T-cell (primary cell): ENCODE results near the gene CLDN9. TPM values are rescaled to one million over a fixed set of nuclear protein-coding genes. Genes with fewer than 3 reads are reported as not detected.

Experiments used
- ATAC-seq, 4 experiments: fragments of 200-7000 bp in 3 of 4; fragments of 150-1000 bp in 1 of 4; cut with Tn5 transposase; replicated peaks in 1 of 4; 1 replicate in 3 of 4; 2 replicates in 1 of 4; pipeline ENCODE4 v1.10.0; 2021; ENCODE audit warnings: moderate library complexity in 3 of 4, mild to moderate bottlenecking in 2 of 4, moderate number of reproducible peaks in 1 of 4
- CTCF ChIA-PET, 2 donors: fragments of 300-600 bp; sonication (Branson Sonifier 250); formaldehyde crosslinking; loops; one replicate each; lab custom pipeline; 2022; ENCODE audit warnings: antibody characterized with exemption in 2 of 2; lab: Charles Lee
- POLR2A ChIA-PET, 2 donors: fragments of 300-600 bp; sonication (Branson Sonifier 250); formaldehyde crosslinking; loops; one replicate each; lab custom pipeline; 2022; ENCODE audit warnings: antibody characterized with exemption in 2 of 2; lab: Charles Lee
- DNase-seq, 35 experiments: peaks; one replicate each; pipeline versions ENCODE4 v3.0.0 to v3.0.0-alpha.2; 2013 to 2023
- H3K27ac ChIP-seq: one replicate; pipeline ENCODE4 v1.5.1; 2013; ENCODE audit warnings: low read length
- H3K27me3 ChIP-seq, 2 experiments: replicated peaks in 1 of 2; 1 replicate in 1 of 2; 2 replicates in 1 of 2; pipeline versions ENCODE4 v1.6.1 to v1.7.0; 2013; ENCODE audit warnings: low read length in 1 of 2, mixed read lengths in 1 of 2; ENCODE audit not compliant: control insufficient read depth in 2 of 2, insufficient read depth in 2 of 2; ENCODE audit errors: extremely low read depth in 1 of 2
- H3K36me3 ChIP-seq, 2 donors: 1 replicate in 1 of 2; 2 replicates in 1 of 2; pipeline versions ENCODE4 v1.6.1 to v1.7.0; 2013; ENCODE audit warnings: low read length in 1 of 2; ENCODE audit not compliant: control insufficient read depth in 2 of 2, insufficient read depth in 1 of 2; ENCODE audit errors: extremely low read depth in 1 of 2
- H3K4me1 ChIP-seq, 2 experiments: 1 replicate in 1 of 2; 2 replicates in 1 of 2; pipeline versions ENCODE4 v1.6.1 to v1.7.0; 2013; ENCODE audit warnings: low read length in 2 of 2, mixed read lengths in 1 of 2; ENCODE audit not compliant: insufficient read depth in 2 of 2, control insufficient read depth in 1 of 2; ENCODE audit errors: extremely low read depth in 1 of 2
- H3K4me3 ChIP-seq, 2 donors: 1 replicate in 1 of 2; 2 replicates in 1 of 2; pipeline versions ENCODE4 v1.5.1 to v1.7.0; 2013; ENCODE audit warnings: mild to moderate bottlenecking in 2 of 2, low read length in 1 of 2, moderate library complexity in 1 of 2; ENCODE audit not compliant: control insufficient read depth in 1 of 2; ENCODE audit errors: extremely low read depth in 1 of 2
- H3K9me3 ChIP-seq: 2 replicates; pipeline ENCODE4 v1.7.0; 2013
- H3K27ac Mint-ChIP-seq, 2 donors: one replicate each; pipeline ENCODE4 v1.8.0; 2020 to 2021; ENCODE audit warnings: mild to moderate bottlenecking in 2 of 2, mixed read lengths in 2 of 2
- H3K27me3 Mint-ChIP-seq, 2 donors: one replicate each; pipeline ENCODE4 v1.8.0; 2021 to 2022; ENCODE audit warnings: mixed read lengths in 2 of 2
- H3K36me3 Mint-ChIP-seq: one replicate; pipeline ENCODE4 v1.8.0; 2021; ENCODE audit warnings: mixed read lengths
- H3K4me1 Mint-ChIP-seq, 3 donors: one replicate each; pipeline ENCODE4 v1.8.0; 2020 to 2022; ENCODE audit warnings: mixed read lengths in 3 of 3, mild to moderate bottlenecking in 1 of 3
- H3K4me3 Mint-ChIP-seq, 3 donors: one replicate each; pipeline ENCODE4 v1.8.0; 2020 to 2022; ENCODE audit warnings: mild to moderate bottlenecking in 3 of 3, mixed read lengths in 3 of 3, moderate library complexity in 3 of 3
- H3K9me3 Mint-ChIP-seq, 3 donors: one replicate each; pipeline ENCODE4 v1.8.0; 2020 to 2022; ENCODE audit warnings: mixed read lengths in 3 of 3
- WGBS: methylation state at CpG from one replicate; pipeline ENCODE4 v1.1.5; 2013; ENCODE audit warnings: missing lambda C conversion rate; ENCODE audit not compliant: insufficient coverage; 5-methylcytosine and 5-hydroxymethylcytosine counted together
- total RNA-seq, 35 experiments: library from RNA in 6 of 35; stranded (reverse) in 6 of 35; fragments of 120-200 nt in 1 of 35; gene quantifications; one replicate each; pipeline versions ENCODE4 v1.2.1 to v1.2.4 and lab custom pipeline; 2013 to 2026

Gene CLDN9
- total RNA-seq, 5 donors from 2014 or later (not counting 1 experiment from before 2014, with no cell fraction given): 0.16 TPM; not detected in 4

DNA sequence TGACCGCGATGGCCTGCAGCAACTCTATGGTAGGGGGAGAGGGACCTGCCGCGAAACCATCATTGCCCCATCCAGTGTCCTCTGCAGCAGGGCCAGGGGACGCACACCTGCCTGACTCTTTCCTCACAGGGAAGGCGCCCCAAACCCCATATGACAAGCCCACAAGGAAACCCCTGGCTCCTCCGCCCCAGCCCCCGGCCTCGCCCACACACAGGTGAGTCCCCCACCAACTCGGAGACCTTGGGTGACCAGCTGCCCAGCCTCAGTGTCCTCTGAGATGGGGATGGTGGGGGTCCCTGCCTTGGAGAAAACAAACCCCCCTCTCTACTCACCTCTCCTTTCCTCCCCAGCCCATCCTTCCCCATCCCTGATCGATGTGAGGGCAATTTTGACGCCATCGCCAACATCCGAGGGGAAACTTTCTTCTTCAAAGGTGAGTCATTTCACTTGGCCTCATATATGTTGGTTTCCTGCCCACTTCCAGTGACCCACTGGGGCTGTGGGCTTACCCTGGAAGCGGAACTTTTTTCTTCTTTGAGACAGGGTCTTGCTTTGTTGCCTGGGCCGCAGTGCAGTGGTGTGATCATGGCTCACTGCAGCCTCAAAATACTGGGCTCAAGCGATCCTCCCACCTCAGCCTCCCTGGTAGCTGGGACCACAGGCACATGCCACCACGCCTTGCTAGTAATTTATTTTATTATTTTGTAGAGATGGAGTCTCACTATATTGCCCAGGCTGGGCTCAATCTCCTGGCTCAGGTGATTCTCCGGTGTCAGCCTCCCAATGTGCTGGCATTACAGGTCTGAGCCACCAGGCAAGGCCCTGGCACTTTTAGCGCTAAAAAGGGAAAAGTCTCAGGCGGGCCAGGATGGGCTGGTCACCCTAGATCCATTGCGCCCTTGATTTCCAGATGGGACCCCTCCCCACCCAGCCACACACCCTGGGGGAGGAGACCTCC is 44.7 kb downstream of the CLDN9 start:
- 71% methylated on average over 8 of the region's 22 CpGs for WGBS
- Mint-ChIP-seq H3K4me1 (peaks cover 42 to 59% (median 45%) of the 10 kb centered on the region in 3 donors), H3K36me3 (peaks cover 13% of the 10 kb centered on the region), H3K9me3 (no peaks in the 10 kb centered on the region), H3K27me3 (no peaks in the 10 kb centered on the region), H3K4me3 (peak overlapping the region; percentile 42 to 88 (median 52)), H3K27ac (peak overlapping the region; percentile 68 to 83)
- Histone ChIP-seq H3K4me3 (peak overlapping the region in 1 of 2 donors; percentile 91), H3K4me1 (peaks cover 13 to 63% of the 10 kb centered on the region in 2 experiments), H3K27me3 (no peaks in the 10 kb centered on the region), H3K9me3 (no peaks in the 10 kb centered on the region), H3K27ac (no peak overlapping the region), H3K36me3 (peaks cover 5 to 7% of the 10 kb centered on the region in 2 donors)
- DNase-seq: no peak
- ChIA-PET CTCF (interaction anchor here in 1 of 2 donors (2.9 kb wide), 1 partner anchor 71 kb away, joined by 39 read pairs; no protein-coding TSS in a partner anchor), POLR2A (no interaction called here)
- ATAC-seq: no peak

DNA sequence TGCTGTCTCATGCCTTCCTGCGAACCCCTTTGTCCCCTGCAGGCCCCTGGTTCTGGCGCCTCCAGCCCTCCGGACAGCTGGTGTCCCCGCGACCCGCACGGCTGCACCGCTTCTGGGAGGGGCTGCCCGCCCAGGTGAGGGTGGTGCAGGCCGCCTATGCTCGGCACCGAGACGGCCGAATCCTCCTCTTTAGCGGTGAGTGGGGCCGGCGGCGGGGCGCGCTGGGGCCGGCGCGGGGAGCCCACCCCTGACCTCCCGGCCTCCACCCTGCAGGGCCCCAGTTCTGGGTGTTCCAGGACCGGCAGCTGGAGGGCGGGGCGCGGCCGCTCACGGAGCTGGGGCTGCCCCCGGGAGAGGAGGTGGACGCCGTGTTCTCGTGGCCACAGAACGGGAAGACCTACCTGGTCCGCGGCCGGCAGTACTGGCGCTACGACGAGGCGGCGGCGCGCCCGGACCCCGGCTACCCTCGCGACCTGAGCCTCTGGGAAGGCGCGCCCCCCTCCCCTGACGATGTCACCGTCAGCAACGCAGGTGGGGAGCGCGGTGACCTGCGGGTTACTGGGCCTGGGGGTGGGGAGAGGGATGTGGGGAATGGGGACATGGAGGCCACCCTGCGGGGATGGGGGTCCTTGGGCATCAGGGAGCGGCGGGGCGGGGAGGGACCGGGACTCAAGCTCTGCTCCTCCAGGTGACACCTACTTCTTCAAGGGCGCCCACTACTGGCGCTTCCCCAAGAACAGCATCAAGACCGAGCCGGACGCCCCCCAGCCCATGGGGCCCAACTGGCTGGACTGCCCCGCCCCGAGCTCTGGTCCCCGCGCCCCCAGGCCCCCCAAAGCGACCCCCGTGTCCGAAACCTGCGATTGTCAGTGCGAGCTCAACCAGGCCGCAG is 45.7 kb downstream of the CLDN9 start:
- Histone ChIP-seq H3K27ac (peak overlapping the region; percentile 74), H3K36me3 (peaks cover 5 to 7% of the 10 kb centered on the region in 2 donors), H3K9me3 (no peaks in the 10 kb centered on the region), H3K4me1 (peaks cover 13 to 59% of the 10 kb centered on the region in 2 experiments), H3K4me3 (peak overlapping the region; percentile 80 to 91), H3K27me3 (no peaks in the 10 kb centered on the region)
- H3K27me3 Mint-ChIP-seq: no peaks in the 10 kb centered on the region
- 8% methylated on average over 72 of the region's 77 CpGs for WGBS
- peak in 22 of 35 experiments; percentile 34 to 73 (median 46) for DNase-seq
- CTCF ChIA-PET: interaction anchor here (0.6 to 2.9 kb wide), 13 partner anchors 16 to 451 kb away, joined by 3 to 39 read pairs (median 4); partner anchors contain the start of gene ZNF213 (in 1 of the 2)
- peaks cover 49 to 67% (median 52%) of the 10 kb centered on the region in 3 donors for H3K4me1 Mint-ChIP-seq
- peak; percentile 58 to 65 (median 60) for ATAC-seq
- H3K27ac Mint-ChIP-seq: peak overlapping the region; percentile 75 to 83
- POLR2A ChIA-PET: interaction anchor here (0.6 to 0.8 kb wide), 3 partner anchors 71 to 151 kb away, joined by 3 to 7 read pairs (median 6); no protein-coding TSS in a partner anchor
- no peaks in the 10 kb centered on the region for H3K9me3 Mint-ChIP-seq
- peaks cover 13% of the 10 kb centered on the region for H3K36me3 Mint-ChIP-seq
- H3K4me3 Mint-ChIP-seq: peak overlapping the region; percentile 83 to 88 (median 87)

GRCh38 chr16:3059041-3059722 is 46.5 kb downstream of the CLDN9 start:
- WGBS: under 1% methylated on average over 64 of the region's 67 CpGs
- ATAC-seq (peak; percentile 85 to 90 (median 88)), DNase-seq (peak; percentile 59 to 94 (median 80))
- peak overlapping the region; percentile 91 to 93 for H3K27ac Mint-ChIP-seq
- H3K27me3 Mint-ChIP-seq: no peaks in the 10 kb centered on the region
- ChIA-PET POLR2A (interaction anchor here (0.5 to 0.8 kb wide), 3 partner anchors 43 to 72 kb away, joined by 3 to 7 read pairs (median 6); no protein-coding TSS in a partner anchor), CTCF (interaction anchor here (0.6 to 2.9 kb wide), 13 partner anchors 16 to 450 kb away, joined by 3 to 39 read pairs (median 4); partner anchors contain the start of gene ZNF213 (in 1 of the 2))
- Histone ChIP-seq H3K27me3 (no peaks in the 10 kb centered on the region), H3K9me3 (no peaks in the 10 kb centered on the region), H3K4me3 (peak overlapping the region; percentile 80 to 91), H3K4me1 (peaks cover 13 to 61% of the 10 kb centered on the region in 2 experiments), H3K36me3 (peaks cover 3 to 5% of the 10 kb centered on the region in 2 donors), H3K27ac (peak overlapping the region; percentile 74)
- H3K9me3 Mint-ChIP-seq: no peaks in the 10 kb centered on the region
- H3K4me3 Mint-ChIP-seq: peak overlapping the region; percentile 83 to 88 (median 87)
- H3K36me3 Mint-ChIP-seq: peaks cover 7% of the 10 kb centered on the region
- H3K4me1 Mint-ChIP-seq: peaks cover 47 to 69% (median 54%) of the 10 kb centered on the region in 3 donors

DNA sequence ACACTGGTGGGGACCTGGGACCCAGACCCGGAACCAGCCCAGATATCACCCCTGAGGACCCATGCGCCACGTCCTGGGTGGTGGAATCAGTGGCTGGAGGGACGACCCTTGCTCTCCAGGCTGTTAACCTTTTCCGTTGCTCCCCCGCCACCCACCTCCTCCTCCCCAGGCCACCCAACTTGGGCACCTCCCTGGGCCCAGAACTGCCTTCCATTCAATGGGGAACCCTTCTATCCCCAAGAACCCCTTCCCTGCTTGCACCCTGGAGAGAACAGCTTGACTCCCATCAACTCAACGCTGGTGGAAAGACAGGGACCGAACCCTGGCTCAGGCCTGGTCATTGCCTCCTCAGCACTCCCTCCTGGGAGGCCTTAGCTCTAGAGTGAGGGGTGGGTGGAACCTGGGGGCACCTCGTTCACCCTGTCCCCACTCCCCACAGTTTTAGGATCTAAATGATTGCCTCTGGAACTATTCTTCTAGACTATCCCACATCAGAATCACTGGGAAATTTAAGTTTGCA is 47.1 kb downstream of the CLDN9 start:
- ATAC-seq: no peak
- H3K4me1 Mint-ChIP-seq: peaks cover 46 to 68% (median 54%) of the 10 kb centered on the region in 3 donors
- H3K9me3 Mint-ChIP-seq: no peaks in the 10 kb centered on the region
- H3K4me3 ChIP-seq: peak overlapping the region; percentile 61 to 91
- WGBS: 28% methylated on average over 2 of the region's 9 CpGs
- H3K27me3 ChIP-seq: no peaks in the 10 kb centered on the region
- ChIA-PET CTCF (interaction anchor here (0.6 to 2.9 kb wide), 7 partner anchors 16 to 75 kb away, joined by 3 to 39 read pairs (median 4); partner anchors contain the start of gene ZNF213 (in 1 of the 2)), POLR2A (interaction anchor here in 1 of 2 donors (0.5 kb wide), 1 partner anchor 42 kb away, joined by 6 read pairs; no protein-coding TSS in a partner anchor)
- H3K27me3 Mint-ChIP-seq: no peaks in the 10 kb centered on the region
- H3K9me3 ChIP-seq: no peaks in the 10 kb centered on the region
- H3K27ac ChIP-seq: peak overlapping the region; percentile 73
- H3K36me3 Mint-ChIP-seq: peaks cover 5% of the 10 kb centered on the region
- H3K4me3 Mint-ChIP-seq: peak overlapping the region; percentile 78 to 88 (median 82)
- no peak for DNase-seq
- H3K4me1 ChIP-seq: peaks cover 12 to 63% of the 10 kb centered on the region in 2 experiments
- H3K36me3 ChIP-seq: peaks cover 3 to 5% of the 10 kb centered on the region in 2 donors
- H3K27ac Mint-ChIP-seq: peak overlapping the region; percentile 91 to 93

DNA sequence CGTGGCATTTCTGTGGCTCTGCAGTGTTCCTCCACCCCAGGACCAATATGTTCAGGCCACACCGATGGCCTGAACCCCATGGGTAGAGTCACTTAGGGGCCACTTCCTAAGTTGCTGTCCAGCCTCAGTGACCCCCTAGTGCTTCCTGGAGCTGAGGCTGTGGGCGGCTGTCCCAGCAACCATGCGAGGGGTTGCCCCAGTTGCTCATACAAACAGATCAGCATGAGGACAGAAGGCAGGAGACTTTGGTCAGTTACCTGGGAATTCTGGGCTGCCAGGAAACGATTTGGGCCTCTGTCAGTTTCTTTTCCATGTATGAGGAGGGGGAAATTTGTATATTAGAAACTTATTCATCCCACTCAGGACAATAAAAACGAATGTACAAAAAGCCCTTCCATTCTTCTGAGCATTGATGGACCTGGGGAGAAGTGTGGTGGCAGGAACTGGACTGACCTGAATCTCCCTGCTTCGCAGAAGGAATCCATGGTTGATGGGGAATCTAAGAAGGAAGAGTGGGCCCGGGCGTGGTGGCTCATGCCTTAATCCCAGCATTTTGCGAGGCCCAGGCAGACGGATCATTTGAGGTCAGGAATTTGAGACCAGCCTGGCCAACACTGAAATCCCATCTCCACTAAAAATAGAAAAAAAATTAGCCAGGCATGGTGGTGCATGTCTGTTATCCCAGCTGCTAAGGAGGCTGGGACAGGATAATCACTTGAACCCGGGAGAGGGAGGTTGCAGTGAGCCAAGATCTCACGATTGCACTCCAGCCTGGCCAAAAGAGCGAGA is 47.8 kb downstream of the CLDN9 start:
- ATAC-seq (no peak), DNase-seq (no peak)
- Histone ChIP-seq H3K4me1 (peaks cover 7 to 63% of the 10 kb centered on the region in 2 experiments), H3K27me3 (no peaks in the 10 kb centered on the region), H3K9me3 (no peaks in the 10 kb centered on the region), H3K36me3 (peaks cover 2% of the 10 kb centered on the region in 2 donors), H3K27ac (peak overlapping the region; percentile 12), H3K4me3 (no peak overlapping the region)
- Mint-ChIP-seq H3K9me3 (no peaks in the 10 kb centered on the region), H3K4me1 (peaks cover 44 to 68% (median 49%) of the 10 kb centered on the region in 3 donors), H3K36me3 (peaks cover 1% of the 10 kb centered on the region), H3K27me3 (no peaks in the 10 kb centered on the region), H3K4me3 (peak overlapping the region; percentile 78 to 88 (median 82)), H3K27ac (peak overlapping the region; percentile 91 to 93)
- ChIA-PET POLR2A (no interaction called here), CTCF (interaction anchor here (0.6 to 2.9 kb wide), 4 partner anchors 68 to 773 kb away, joined by 3 to 39 read pairs (median 10); partner anchors contain the start of gene ZNF213 (in 1 of the 2))
- WGBS: 100% methylated on average over 2 of the region's 14 CpGs
